SU-DHL-6 (cell line): ENCODE results near the gene MAPKAPK2.
"Not testable (repeated sequence)": the region's sequence is repeated elsewhere in the genome, so short reads cannot be mapped to it uniquely, and the experiment has no call there.

Experiments used
- H2AFZ ChIP-seq: fragments of 200-600 bp; sonication (generic); 2 replicates; pipeline ENCODE4 v1.6.1; 2014; ENCODE audit warnings: low read depth, mild to moderate bottlenecking, moderate library complexity, mixed read lengths, antibody characterized with exemption, low read length; ENCODE audit not compliant: severe bottlenecking
- H3F3A ChIP-seq: fragments of 200-600 bp; shearing (Covaris generic); 2 replicates; pipeline ENCODE4 v1.6.0; 2016; ENCODE audit warnings: antibody characterized with exemption, mild to moderate bottlenecking; ENCODE audit not compliant: insufficient read depth
- H3K27ac ChIP-seq: fragments of 200-600 bp; sonication (generic); 2 replicates; pipeline ENCODE4 v1.5.1; 2016; ENCODE audit warnings: low read depth, mild to moderate bottlenecking, low read length, moderate library complexity, mixed read lengths
- H3K27me3 ChIP-seq: fragments of 200-600 bp; sonication (generic), shearing (Covaris generic); 2 replicates; pipeline ENCODE4 v1.6.0; 2014; ENCODE audit warnings: mild to moderate bottlenecking, low read length
- H3K36me3 ChIP-seq: fragments of 200-600 bp; sonication (generic); 2 replicates; pipeline ENCODE4 v1.6.1; 2014; ENCODE audit warnings: mild to moderate bottlenecking, low read length, mixed read lengths
- H3K4me2 ChIP-seq: fragments of 300-600, 200-600 bp; shearing (Covaris generic), sonication (generic); 2 replicates; pipeline ENCODE4 v1.6.0; 2014; ENCODE audit warnings: low read length, low read depth, mild to moderate bottlenecking; ENCODE audit not compliant: poor library complexity, severe bottlenecking
- H3K4me3 ChIP-seq: fragments of 200-600 bp; sonication (generic); 2 replicates; pipeline ENCODE4 v1.5.1; 2014; ENCODE audit warnings: antibody characterized with exemption, low read length, mild to moderate bottlenecking, mixed read lengths; ENCODE audit not compliant: insufficient read depth, poor library complexity, severe bottlenecking
- H3K79me2 ChIP-seq: fragments of 200-600 bp; sonication (generic); 2 replicates; pipeline ENCODE4 v1.6.1; 2014; ENCODE audit warnings: mild to moderate bottlenecking, low read length, moderate library complexity; ENCODE audit not compliant: insufficient read depth
- H3K9ac ChIP-seq: fragments of 200-600 bp; sonication (generic); 2 replicates; pipeline ENCODE4 v1.7.0; 2014; ENCODE audit warnings: mild to moderate bottlenecking, low read length
- H3K9me2 ChIP-seq: fragments of 200-600 bp; sonication (generic); replicated peaks from 2 replicates; pipeline ENCODE4 v1.6.1; 2014; ENCODE audit warnings: low read length; ENCODE audit not compliant: insufficient read depth
- H3K9me3 ChIP-seq: fragments of 200-600 bp; sonication (generic); 2 replicates; pipeline ENCODE4 v1.6.1; 2014; ENCODE audit warnings: low read length, mixed read lengths; ENCODE audit not compliant: insufficient read depth
- H4K20me1 ChIP-seq: fragments of 200-600 bp; sonication (generic); 2 replicates; pipeline ENCODE4 v1.6.1; 2014; ENCODE audit warnings: low read depth, mild to moderate bottlenecking, antibody characterized with exemption, low read length, moderate library complexity, mixed read lengths
- EZH2phosphoT487 ChIP-seq: fragments of 200-600 bp; sonication (generic), shearing (Covaris generic); conservative IDR thresholded peaks from 2 replicates; pipeline ENCODE4 v1.6.1; 2018; ENCODE audit warnings: mild to moderate bottlenecking, antibody characterized with exemption, low read length, moderate library complexity, mixed read lengths
- TF ChIP-seq, protein P1 (sequence below): fragments of 200-600 bp; sonication (generic); IDR thresholded peaks from one replicate; pipeline ENCODE4 v1.5.1; 2017; ENCODE audit warnings: antibody characterized with exemption, mild to moderate bottlenecking, low read length, moderate library complexity; ENCODE audit not compliant: insufficient read depth, poor library complexity, severe bottlenecking

The MAPKAPK2 gene

GRCh38 chr1:206776229-206776628 is 91.5 kb downstream of the MAPKAPK2 start:
- Histone ChIP-seq H3K9me3 (no peaks in the 10 kb centered on the region), H3K36me3 (no peaks in the 10 kb centered on the region), H3K9ac (no peak overlapping the region), H3K27ac (no peak overlapping the region), H3K9me2 (no peaks in the 10 kb centered on the region), H3K4me3 (no peak overlapping the region), H3K4me2 (no peak overlapping the region), H3K27me3 (no peaks in the 10 kb centered on the region), H3F3A (no peaks in the 10 kb centered on the region), H2AFZ (no peak overlapping the region), H4K20me1 (no peaks in the 10 kb centered on the region), H3K79me2 (no peaks in the 10 kb centered on the region)
- TF ChIP-seq, protein P1, sequence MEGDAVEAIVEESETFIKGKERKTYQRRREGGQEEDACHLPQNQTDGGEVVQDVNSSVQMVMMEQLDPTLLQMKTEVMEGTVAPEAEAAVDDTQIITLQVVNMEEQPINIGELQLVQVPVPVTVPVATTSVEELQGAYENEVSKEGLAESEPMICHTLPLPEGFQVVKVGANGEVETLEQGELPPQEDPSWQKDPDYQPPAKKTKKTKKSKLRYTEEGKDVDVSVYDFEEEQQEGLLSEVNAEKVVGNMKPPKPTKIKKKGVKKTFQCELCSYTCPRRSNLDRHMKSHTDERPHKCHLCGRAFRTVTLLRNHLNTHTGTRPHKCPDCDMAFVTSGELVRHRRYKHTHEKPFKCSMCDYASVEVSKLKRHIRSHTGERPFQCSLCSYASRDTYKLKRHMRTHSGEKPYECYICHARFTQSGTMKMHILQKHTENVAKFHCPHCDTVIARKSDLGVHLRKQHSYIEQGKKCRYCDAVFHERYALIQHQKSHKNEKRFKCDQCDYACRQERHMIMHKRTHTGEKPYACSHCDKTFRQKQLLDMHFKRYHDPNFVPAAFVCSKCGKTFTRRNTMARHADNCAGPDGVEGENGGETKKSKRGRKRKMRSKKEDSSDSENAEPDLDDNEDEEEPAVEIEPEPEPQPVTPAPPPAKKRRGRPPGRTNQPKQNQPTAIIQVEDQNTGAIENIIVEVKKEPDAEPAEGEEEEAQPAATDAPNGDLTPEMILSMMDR = no peak
- no peak for TF ChIP-seq EZH2phosphoT487

DNA sequence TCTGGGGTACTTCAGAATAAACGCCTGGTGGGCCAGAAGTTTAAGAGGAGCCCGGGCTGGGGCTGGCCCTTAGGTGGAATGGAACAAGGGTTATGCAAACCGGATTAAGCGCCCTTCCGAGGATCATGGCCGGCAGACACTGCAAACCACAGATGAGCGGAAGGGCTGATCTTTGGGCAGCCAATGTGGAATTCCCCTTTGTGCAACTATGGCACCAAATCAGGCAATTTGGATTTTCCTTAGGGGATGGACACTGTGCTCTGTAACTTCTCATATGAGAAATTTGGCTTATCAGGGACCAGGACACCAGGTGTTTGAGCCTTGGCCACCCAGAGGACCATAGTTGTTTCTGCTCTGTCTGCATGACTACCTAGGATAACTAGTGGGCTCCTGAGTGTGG is 93.3 kb downstream of the MAPKAPK2 start:
- Histone ChIP-seq H3K4me3 (no peak overlapping the region), H3K27ac (no peak overlapping the region), H3F3A (no peaks in the 10 kb centered on the region), H3K9ac (no peak overlapping the region), H3K79me2 (no peaks in the 10 kb centered on the region), H2AFZ (no peak overlapping the region), H4K20me1 (no peaks in the 10 kb centered on the region), H3K9me2 (no peaks in the 10 kb centered on the region), H3K9me3 (no peaks in the 10 kb centered on the region), H3K36me3 (no peaks in the 10 kb centered on the region), H3K27me3 (no peaks in the 10 kb centered on the region), H3K4me2 (no peak overlapping the region)
- TF ChIP-seq, protein P1 = no peak
- no peak for TF ChIP-seq EZH2phosphoT487

DNA sequence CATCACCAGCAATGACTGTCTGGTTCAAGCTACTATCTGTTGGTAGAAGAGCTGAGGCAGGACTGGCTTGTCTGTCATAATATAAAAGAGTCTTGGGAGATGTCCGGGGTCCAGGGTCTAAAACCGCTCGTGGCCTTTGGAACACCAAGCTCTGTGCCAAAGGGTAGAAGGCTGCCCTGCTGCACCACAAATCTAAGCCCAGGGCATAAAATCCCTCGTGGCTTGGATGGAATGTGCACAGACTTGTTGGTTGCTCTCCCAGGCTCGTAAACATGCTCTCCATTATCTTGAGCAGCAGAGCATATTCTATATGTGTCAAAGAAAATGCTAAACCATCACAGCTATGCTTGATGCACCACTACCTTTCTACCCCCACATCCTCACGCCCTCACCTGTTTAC is 94.2 kb downstream of the MAPKAPK2 start:
- H3K9me3 ChIP-seq, H3K36me3 ChIP-seq, H3K9me2 ChIP-seq, H2AFZ ChIP-seq, H3K27me3 ChIP-seq, H4K20me1 ChIP-seq, H3F3A ChIP-seq, H3K27ac ChIP-seq, H3K79me2 ChIP-seq, H3K4me2 ChIP-seq, H3K4me3 ChIP-seq, H3K9ac ChIP-seq: not testable (repeated sequence)

DNA sequence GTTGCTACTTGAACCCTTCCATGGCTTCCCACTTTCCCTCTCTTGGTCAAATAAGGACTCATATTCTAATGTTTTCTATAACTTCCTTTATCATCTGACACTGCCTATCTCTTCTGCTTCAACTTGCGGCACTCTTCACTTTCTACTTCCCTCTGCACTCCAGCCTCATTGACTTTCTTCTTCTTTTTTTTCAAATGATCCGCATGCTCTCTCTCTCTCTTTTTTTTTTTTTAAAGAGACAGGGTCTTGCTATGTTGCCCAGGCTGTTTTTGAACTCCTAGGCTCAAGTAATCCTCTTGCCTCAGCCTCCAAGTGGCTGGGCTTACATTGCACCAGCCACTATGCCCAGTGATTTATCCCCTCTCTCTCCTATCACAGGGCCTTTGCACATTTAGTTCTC is 94.9 kb downstream of the MAPKAPK2 start:
- no peaks in the 10 kb centered on the region for H3F3A ChIP-seq
- H3K79me2 ChIP-seq = no peaks in the 10 kb centered on the region
- no peaks in the 10 kb centered on the region for H3K9me2 ChIP-seq
- H4K20me1 ChIP-seq = no peaks in the 10 kb centered on the region
- no peaks in the 10 kb centered on the region for H3K27me3 ChIP-seq
- H3K36me3 ChIP-seq = no peaks in the 10 kb centered on the region
- H2AFZ ChIP-seq = no peak overlapping the region
- no peak overlapping the region for H3K4me3 ChIP-seq
- H3K4me2 ChIP-seq = no peak overlapping the region
- no peak overlapping the region for H3K27ac ChIP-seq
- TF ChIP-seq, protein P1 = no peak
- TF ChIP-seq EZH2phosphoT487 = no peak
- H3K9ac ChIP-seq = no peak overlapping the region
- H3K9me3 ChIP-seq = no peaks in the 10 kb centered on the region
